Choroid plexus epithelial cell (primary cell): ENCODE results near the gene OCA2.

Source experiments
- DNase-seq: peaks from one replicate; pipeline ENCODE4 v3.0.0-alpha.2; 2010; ENCODE audit warnings: low read depth
- H3K4me3 ChIP-seq: 2 replicates; pipeline ENCODE4 v1.5.1; 2011; ENCODE audit warnings: low read depth, mild to moderate bottlenecking, control low read depth, low read length, moderate library complexity
- TF ChIP-seq, protein P1 (sequence below): conservative IDR thresholded peaks from 2 replicates; pipeline ENCODE4 v1.5.1; 2011; ENCODE audit warnings: low read depth, mild to moderate bottlenecking, control low read depth, inconsistent platforms, low read length, moderate library complexity

OCA2 gene

GRCh38 chr15:28131946-28132345 is 32.8 kb upstream of the OCA2 start:
- H3K4me3 ChIP-seq = no peak overlapping the region
- TF ChIP-seq, protein P1, sequence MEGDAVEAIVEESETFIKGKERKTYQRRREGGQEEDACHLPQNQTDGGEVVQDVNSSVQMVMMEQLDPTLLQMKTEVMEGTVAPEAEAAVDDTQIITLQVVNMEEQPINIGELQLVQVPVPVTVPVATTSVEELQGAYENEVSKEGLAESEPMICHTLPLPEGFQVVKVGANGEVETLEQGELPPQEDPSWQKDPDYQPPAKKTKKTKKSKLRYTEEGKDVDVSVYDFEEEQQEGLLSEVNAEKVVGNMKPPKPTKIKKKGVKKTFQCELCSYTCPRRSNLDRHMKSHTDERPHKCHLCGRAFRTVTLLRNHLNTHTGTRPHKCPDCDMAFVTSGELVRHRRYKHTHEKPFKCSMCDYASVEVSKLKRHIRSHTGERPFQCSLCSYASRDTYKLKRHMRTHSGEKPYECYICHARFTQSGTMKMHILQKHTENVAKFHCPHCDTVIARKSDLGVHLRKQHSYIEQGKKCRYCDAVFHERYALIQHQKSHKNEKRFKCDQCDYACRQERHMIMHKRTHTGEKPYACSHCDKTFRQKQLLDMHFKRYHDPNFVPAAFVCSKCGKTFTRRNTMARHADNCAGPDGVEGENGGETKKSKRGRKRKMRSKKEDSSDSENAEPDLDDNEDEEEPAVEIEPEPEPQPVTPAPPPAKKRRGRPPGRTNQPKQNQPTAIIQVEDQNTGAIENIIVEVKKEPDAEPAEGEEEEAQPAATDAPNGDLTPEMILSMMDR = no peak
- no peak for DNase-seq

- H3K4me3 ChIP-seq = no peak overlapping the region
- TF ChIP-seq, protein P1 = no peak
- no peak for DNase-seq
Observed at GRCh38 chr15:28131400-28131799, 32.3 kb upstream of the OCA2 start.

DNA sequence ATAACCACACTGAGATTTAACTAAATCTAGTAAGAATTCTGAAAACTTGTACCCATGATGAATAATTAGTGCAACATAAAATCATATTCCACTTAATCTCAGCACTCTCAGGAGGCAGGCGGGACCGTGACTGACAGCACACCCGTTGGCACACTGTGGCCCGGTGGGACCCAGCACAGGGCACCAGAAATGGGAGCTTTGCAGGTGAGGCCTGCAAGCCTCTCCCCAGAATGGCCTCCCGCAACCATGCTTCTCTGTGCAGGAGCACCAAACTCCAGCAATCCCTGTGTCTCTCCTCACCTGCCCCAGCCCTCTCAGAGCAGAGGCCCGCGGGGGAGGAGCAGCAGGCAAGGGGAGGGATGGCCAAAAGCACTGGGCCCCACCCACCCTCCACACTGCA is 31.5 kb upstream of the OCA2 start:
- TF ChIP-seq, protein P1 = no peak
- no peak for DNase-seq
- H3K4me3 ChIP-seq = no peak overlapping the region

DNA sequence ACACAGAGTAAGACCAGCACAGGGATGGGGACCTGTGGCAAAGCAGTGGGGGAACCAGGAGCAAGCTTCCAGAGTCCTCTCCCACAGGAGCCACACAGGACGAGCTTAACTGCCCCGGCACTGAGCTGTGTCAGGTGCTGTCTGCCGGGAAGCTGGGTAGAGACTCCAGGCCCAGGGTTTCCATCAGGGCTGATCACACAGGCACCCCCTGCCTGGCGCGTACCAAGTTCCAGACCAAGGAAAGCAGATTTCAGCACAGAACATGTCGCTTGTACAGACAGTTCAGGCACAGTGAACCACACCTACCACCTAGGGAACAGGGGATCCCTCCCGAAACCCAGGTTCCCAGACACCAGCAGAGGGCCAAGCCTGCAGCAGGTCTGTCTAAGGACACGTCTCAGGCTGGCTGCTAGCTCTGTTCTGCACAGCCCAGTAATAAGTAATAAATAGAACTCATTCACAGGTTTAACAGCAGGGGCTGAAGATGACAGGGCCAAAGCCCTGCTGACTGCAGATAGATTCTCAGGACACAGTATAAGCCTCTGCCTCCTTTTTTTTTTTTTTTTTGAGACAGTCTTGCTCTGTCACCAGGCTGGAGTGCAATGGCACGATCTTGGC is 30.2 kb upstream of the OCA2 start:
- TF ChIP-seq, protein P1 = no peak
- no peak overlapping the region for H3K4me3 ChIP-seq
- DNase-seq = no peak

DNA sequence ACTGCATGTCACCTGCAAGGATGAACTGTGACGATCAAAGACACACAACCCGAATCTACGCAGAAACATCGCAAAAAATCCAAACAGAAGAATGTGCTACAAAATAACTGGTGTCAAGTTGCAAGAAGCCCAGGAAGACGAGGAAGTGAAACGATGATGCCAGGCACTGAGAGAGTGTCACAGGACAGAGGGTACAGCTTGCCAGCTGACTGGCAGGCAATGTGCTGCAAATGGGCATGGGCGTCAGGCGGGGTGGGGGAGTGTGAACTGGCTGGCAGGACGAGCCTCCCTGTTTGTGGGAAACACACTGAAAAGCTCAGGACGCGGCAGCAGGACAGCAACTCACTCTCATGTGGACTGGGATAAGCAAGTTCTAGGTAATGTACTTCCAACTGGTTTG is 28.9 kb upstream of the OCA2 start:
- no peak for DNase-seq
- TF ChIP-seq, protein P1 = no peak

GRCh38 chr15:28127036-28127435 is 27.9 kb upstream of the OCA2 start:
- no peak overlapping the region for H3K4me3 ChIP-seq
- TF ChIP-seq, protein P1 = no peak
- DNase-seq = no peak

More for the DNA sequence above, 28.9 kb upstream of the OCA2 start:
- no peak overlapping the region for H3K4me3 ChIP-seq
